Spleen (tissue), 11 donors: ENCODE results near the gene CNOT6. TPM values are rescaled to one million over a fixed set of nuclear protein-coding genes. Genes with fewer than 3 reads are reported as not detected.
A peak's percentile ranks its signal among the peaks of the same experiment; 100 is the strongest.
"Not testable (repeated sequence)": the region's sequence is repeated elsewhere in the genome, so short reads cannot be mapped to it uniquely, and the experiment has no call there.

ENCODE experiments used
- DNase-seq: peaks from one replicate; pipeline ENCODE4 v3.0.0-alpha.2; 2020
- H3K27ac ChIP-seq, 8 donors: fragments of 200-600 bp; sonication (generic) in 7 of 8; 1 replicate in 4 of 8; 2 replicates in 4 of 8; pipeline versions ENCODE4 v1.5.0 to v1.8.0; 2016 to 2021; ENCODE audit warnings: inconsistent platforms in 4 of 8, mild to moderate bottlenecking in 4 of 8, moderate library complexity in 1 of 8
- H3K27me3 ChIP-seq, 7 donors: fragments of 200-600 bp; sonication (generic) in 6 of 7; replicated peaks in 1 of 7; 1 replicate in 4 of 7; 2 replicates in 3 of 7; pipeline versions ENCODE4 v1.5.0 to v1.8.0; 2016 to 2021; ENCODE audit warnings: inconsistent platforms in 3 of 7, mild to moderate bottlenecking in 1 of 7
- H3K36me3 ChIP-seq, 6 donors: fragments of 200-600 bp; sonication (generic) in 5 of 6; 1 replicate in 4 of 6; 2 replicates in 2 of 6; pipeline versions ENCODE4 v1.5.0 to v1.8.0; 2016 to 2021; ENCODE audit warnings: inconsistent platforms in 2 of 6
- H3K4me1 ChIP-seq, 6 donors: fragments of 200-600 bp; sonication (generic) in 5 of 6; 1 replicate in 3 of 6; 2 replicates in 3 of 6; pipeline versions ENCODE4 v1.5.0 to v1.8.0; 2016 to 2021; ENCODE audit warnings: inconsistent platforms in 3 of 6
- H3K4me3 ChIP-seq, 8 donors: fragments of 200-600 bp; sonication (generic) in 7 of 8; 1 replicate in 4 of 8; 2 replicates in 4 of 8; pipeline versions ENCODE4 v1.5.0 to v1.8.0; 2016 to 2021; ENCODE audit warnings: inconsistent platforms in 4 of 8, mild to moderate bottlenecking in 4 of 8, moderate library complexity in 2 of 8
- H3K9me3 ChIP-seq, 8 donors: fragments of 200-600 bp; sonication (generic) in 7 of 8; 1 replicate in 4 of 8; 2 replicates in 4 of 8; pipeline versions ENCODE4 v1.5.0 to v1.8.0; 2016 to 2021; ENCODE audit warnings: inconsistent platforms in 4 of 8
- POLR2A ChIP-seq, 3 donors: fragments of 450-650 bp; IDR thresholded peaks; one replicate each; pipeline ENCODE4 v1.5.1; 2017; ENCODE audit warnings: antibody characterized with exemption in 3 of 3, mild to moderate bottlenecking in 1 of 3
- POLR2AphosphoS5 ChIP-seq, 3 donors: sonication (generic); formaldehyde crosslinking; IDR thresholded peaks; one replicate each; pipeline ENCODE4 v1.5.1; 2017; ENCODE audit warnings: antibody characterized with exemption in 3 of 3
- WGBS, 5 donors: extraction: QIAGEN DNeasy Blood & Tissue Kit in 3 of 5; methylation state at CpG; one replicate each; pipeline versions ENCODE4 v1.1.5 to v1.1.7; 2013 to 2018; 5-methylcytosine and 5-hydroxymethylcytosine counted together
- intact Hi-C: fragments of 100-400 bp; cut with DNase I; formaldehyde crosslinking; loops from one replicate; pipeline ENCODE4 v1.15.0; 2023; ENCODE audit warnings: low total_unique reads
- polyA plus RNA-seq, 3 donors: library from polyadenylated mRNA; stranded (reverse); fragments of 200-250 nt; gene quantifications; one replicate each; pipeline ENCODE4 v1.2.1, GENCODE V29; 2013
- total RNA-seq, 7 donors: library from RNA; depleted of rRNA in 3 of 7; stranded (reverse); fragments of >200 nt in 3 of 7; fragmentation: NEBNext Ultra II Directional in 4 of 7; extraction: Animal tissue kit (Norgen Biotek cat#: 25700) in 4 of 7; gene quantifications; one replicate each; pipeline versions ENCODE4 v1.1.0 to v1.2.1, GENCODE V29; 2016 to 2021
- TF ChIP-seq, protein P1 (sequence below), 11 experiments: fragments of 200-600 bp in 7 of 11; fragments of 450-650 bp in 4 of 11; sonication (generic) in 4 of 11; IDR thresholded peaks in 8 of 11; conservative IDR thresholded peaks in 3 of 11; 1 replicate in 7 of 11; 2 replicates in 4 of 11; pipeline versions ENCODE4 v1.4.0 to v1.8.0; 2016 to 2021; ENCODE audit warnings: antibody characterized with exemption in 11 of 11, inconsistent platforms in 4 of 11, mild to moderate bottlenecking in 1 of 11
- donor health status: healthy with polysubstance abuse.
- donor health status: DM: no; HTN: no; CAD: no; lungs with moderate emphysema.
- donor health status: DM: no; HTN: no; CAD: no.
- donor health status: Bipolar disorder and iron deficiency.
- donor health status: healthy.
- donor health status: DM: no; HTN: no; CAD: no.
- donor health status: DM: yes; HTN: yes; CAD: no.

CNOT6 gene
- total and polyA plus RNA-seq, 10 donors, result 5.5 to 26.5 (median 21.6) TPM

DNA sequence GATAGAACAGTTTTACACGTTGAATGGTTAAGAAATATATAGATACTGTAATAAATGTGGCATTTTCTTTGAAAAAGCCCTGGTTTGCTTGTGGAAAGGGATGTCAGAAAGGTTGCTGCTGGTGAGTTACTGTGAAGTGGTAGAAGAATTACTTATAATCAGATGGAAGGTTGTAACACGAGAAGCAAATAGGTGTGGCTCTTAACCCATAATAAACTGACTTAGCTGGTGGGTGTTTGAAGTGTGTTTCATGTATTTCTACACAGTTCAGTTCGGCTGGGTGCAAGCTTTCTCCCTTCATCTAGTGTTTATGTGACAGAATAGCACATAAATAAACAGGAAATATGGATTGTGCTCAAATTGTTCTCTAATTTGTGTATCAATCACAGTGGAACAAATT, 5.5 kb downstream of the CNOT6 start:
- Histone ChIP-seq H3K36me3 (peaks cover 0 to 31% (median 0%) of the 10 kb centered on the region in 6 donors), H3K4me1 (peaks cover 19 to 72% (median 35%) of the 10 kb centered on the region in 6 donors), H3K4me3 (no peak overlapping the region), H3K27ac (no peak overlapping the region), H3K27me3 (no peaks in the 10 kb centered on the region), H3K9me3 (no peaks in the 10 kb centered on the region)
- DNase-seq, result no peak
- 52 to 66% (median 57%) methylated on average over 3 of the region's 3 CpGs for WGBS, 5 donors
- intact Hi-C loops, result no loop called here
- TF ChIP-seq, protein P1, sequence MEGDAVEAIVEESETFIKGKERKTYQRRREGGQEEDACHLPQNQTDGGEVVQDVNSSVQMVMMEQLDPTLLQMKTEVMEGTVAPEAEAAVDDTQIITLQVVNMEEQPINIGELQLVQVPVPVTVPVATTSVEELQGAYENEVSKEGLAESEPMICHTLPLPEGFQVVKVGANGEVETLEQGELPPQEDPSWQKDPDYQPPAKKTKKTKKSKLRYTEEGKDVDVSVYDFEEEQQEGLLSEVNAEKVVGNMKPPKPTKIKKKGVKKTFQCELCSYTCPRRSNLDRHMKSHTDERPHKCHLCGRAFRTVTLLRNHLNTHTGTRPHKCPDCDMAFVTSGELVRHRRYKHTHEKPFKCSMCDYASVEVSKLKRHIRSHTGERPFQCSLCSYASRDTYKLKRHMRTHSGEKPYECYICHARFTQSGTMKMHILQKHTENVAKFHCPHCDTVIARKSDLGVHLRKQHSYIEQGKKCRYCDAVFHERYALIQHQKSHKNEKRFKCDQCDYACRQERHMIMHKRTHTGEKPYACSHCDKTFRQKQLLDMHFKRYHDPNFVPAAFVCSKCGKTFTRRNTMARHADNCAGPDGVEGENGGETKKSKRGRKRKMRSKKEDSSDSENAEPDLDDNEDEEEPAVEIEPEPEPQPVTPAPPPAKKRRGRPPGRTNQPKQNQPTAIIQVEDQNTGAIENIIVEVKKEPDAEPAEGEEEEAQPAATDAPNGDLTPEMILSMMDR (IDR thresholded peaks at IDR 0.05 in 8 of 11, conservative IDR thresholded peaks at IDR 0.05 in 3 of 11), result no peak

DNA sequence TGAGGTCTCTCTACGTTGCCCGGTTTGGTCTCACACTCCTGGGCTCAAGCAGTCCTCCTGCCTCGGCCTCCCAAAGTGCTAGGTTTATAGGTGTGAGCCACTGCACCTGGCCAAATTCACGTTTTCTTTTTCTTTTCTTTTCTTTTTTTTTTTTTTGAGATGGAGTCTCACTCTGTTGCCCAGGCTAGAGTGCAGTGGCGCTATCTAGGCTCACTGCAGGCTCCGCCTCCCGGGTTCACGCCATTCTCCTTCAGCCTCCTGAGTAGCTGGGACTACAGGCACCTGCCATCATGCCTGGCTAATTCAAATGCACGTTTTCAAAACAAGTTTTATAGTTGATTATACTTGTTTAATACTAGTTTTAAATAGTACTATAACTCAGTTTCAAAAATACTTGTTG, 6.1 kb downstream of the CNOT6 start:
- DNase-seq, H3K4me3 ChIP-seq, intact Hi-C loops, H3K9me3 ChIP-seq, H3K27ac ChIP-seq, H3K27me3 ChIP-seq: not testable (repeated sequence)
- peaks cover 17 to 67% (median 30%) of the 10 kb centered on the region in 6 donors for H3K4me1 ChIP-seq
- 94 to 96% (median 95%) methylated on average over 9 of the region's 9 CpGs for WGBS, 5 donors
- peaks cover 0 to 31% (median 0%) of the 10 kb centered on the region in 6 donors for H3K36me3 ChIP-seq

GRCh38 chr5:180507661-180508060, 13.5 kb downstream of the CNOT6 start:
- 37 to 54% (median 41%) methylated on average over 6 of the region's 6 CpGs for WGBS, 5 donors
- TF ChIP-seq POLR2A (IDR thresholded peaks at IDR 0.05) (no peak), POLR2AphosphoS5 (IDR thresholded peaks at IDR 0.05) (no peak)
- TF ChIP-seq, protein P1 (IDR thresholded peaks at IDR 0.05 in 8 of 11, conservative IDR thresholded peaks at IDR 0.05 in 3 of 11), result no peak
- DNase-seq, result no peak

GRCh38 chr5:180515294-180515693, 21.1 kb downstream of the CNOT6 start:
- intact Hi-C loops, result no loop called here
- Histone ChIP-seq H3K4me1 (peaks cover 0 to 69% (median 10%) of the 10 kb centered on the region in 6 donors), H3K9me3 (no peaks in the 10 kb centered on the region), H3K36me3 (no peaks in the 10 kb centered on the region), H3K4me3 (no peak overlapping the region), H3K27me3 (no peaks in the 10 kb centered on the region), H3K27ac (peak overlapping the region in 1 of 8 donors; percentile 46)
- TF ChIP-seq, protein P1 (IDR thresholded peaks at IDR 0.05 in 8 of 11, conservative IDR thresholded peaks at IDR 0.05 in 3 of 11), result no peak
- TF ChIP-seq POLR2A (IDR thresholded peaks at IDR 0.05), result no peak
- no peak for TF ChIP-seq POLR2AphosphoS5 (IDR thresholded peaks at IDR 0.05)
- DNase-seq, result no peak
- 67 to 95% (median 82%) methylated on average over 3 of the region's 3 CpGs for WGBS, 5 donors

More at GRCh38 chr5:180507661-180508060, 13.5 kb downstream of the CNOT6 start:
- intact Hi-C loops, result no loop called here
- H3K36me3 ChIP-seq, result no peaks in the 10 kb centered on the region
- H3K9me3 ChIP-seq, result no peaks in the 10 kb centered on the region
- no peak overlapping the region for H3K4me3 ChIP-seq
- peak overlapping the region in 1 of 8 donors; percentile 26 for H3K27ac ChIP-seq
- peaks cover 0 to 52% (median 4%) of the 10 kb centered on the region in 6 donors for H3K4me1 ChIP-seq
- no peaks in the 10 kb centered on the region for H3K27me3 ChIP-seq

- WGBS, 5 donors, result 95 to 98% (median 97%) methylated on average over 7 of the region's 7 CpGs
- DNase-seq, H3K9me3 ChIP-seq, H3K36me3 ChIP-seq, intact Hi-C loops, H3K27me3 ChIP-seq, H3K4me3 ChIP-seq: not testable (repeated sequence)
- Histone ChIP-seq H3K27ac (peak overlapping the region in 1 of 8 donors; percentile 46), H3K4me1 (peaks cover 0 to 73% (median 10%) of the 10 kb centered on the region in 6 donors)
These were observed 21.8 kb downstream of the CNOT6 start for GRCh38 chr5:180515974-180516373.
